A172 (cell line): Measurements from ENCODE around the gene CHAMP1. TPM values are rescaled to one million over a fixed set of nuclear protein-coding genes. Genes with fewer than 3 reads are reported as not detected.
"Not testable (repeated sequence)": the region's sequence is repeated elsewhere in the genome, so short reads cannot be mapped to it uniquely, and the experiment has no call there.

Source experiments
- DNase-seq: peaks from one replicate; pipeline ENCODE4 v3.0.0-alpha.2; 2015; ENCODE audit warnings: low spot score
- total RNA-seq: library from RNA; depleted of rRNA; stranded (reverse); fragments of >200 nt; shearing (Covaris generic); gene quantifications from 2 replicates; pipeline ENCODE4 v1.2.3, GENCODE V29; 2014; rRNA removed

CHAMP1 gene
- total RNA-seq, 1 experiment from 2014 or later: 19.8 TPM

DNA sequence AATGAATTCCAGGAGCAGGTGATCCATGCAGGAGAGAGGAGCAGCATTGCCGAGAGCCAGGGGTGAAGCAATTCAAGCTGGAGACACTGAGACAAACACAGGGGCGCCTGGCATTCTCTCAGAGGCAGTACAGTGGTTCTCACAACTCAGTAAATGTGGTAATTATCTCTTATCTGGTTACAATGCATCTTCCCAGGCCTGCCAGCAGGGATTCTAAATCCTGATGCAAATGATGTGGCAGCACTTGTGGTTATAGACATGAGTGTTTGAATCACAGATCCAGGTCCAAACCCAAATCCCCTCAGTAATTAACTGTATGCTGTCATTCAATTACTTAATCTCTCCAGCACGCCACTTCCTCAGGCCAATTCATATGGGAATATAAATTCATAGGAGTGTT is 19.6 kb downstream of the CHAMP1 start:
- peak; percentile 23 for DNase-seq

GRCh38 chr13:114334305-114335053 is 20.2 kb downstream of the CHAMP1 start:
- DNase-seq: no peak

- not testable (repeated sequence) for DNase-seq
These were observed 22.2 kb downstream of the CHAMP1 start for GRCh38 chr13:114336457-114336856.

GRCh38 chr13:114338959-114339358 is 24.7 kb downstream of the CHAMP1 start:
- DNase-seq: no peak

DNA sequence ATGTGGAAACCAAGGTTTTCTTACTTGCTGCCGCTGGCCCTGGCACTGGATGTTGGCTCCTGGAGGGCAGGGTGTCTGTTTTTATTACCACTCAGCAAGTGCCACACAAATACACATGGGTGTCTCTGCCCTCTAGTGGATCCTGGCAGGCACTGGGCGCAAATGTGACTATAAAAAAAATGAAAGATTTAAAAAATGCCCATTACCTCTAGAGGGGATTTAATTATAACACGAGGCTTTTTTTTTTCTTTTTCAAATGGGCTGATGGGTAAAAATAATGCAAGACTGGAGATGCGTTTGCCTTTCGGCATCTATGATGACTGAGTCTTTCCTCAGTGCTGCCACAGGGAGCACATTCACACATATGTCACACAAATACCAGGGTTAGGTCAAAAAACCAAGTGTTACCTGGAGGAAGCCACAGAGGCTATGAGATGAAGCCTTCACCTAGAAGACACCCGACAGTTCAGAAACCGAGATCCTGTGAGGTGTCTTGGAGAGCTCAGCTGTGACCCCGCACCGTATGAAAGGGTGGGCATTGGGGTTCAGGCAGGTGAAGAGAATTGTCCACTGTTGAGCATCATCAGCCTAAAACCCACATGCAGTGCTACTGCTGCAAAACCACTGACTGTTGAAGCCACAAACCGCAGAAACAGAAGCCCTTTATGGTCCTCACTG is 25.7 kb downstream of the CHAMP1 start:
- DNase-seq: peak; percentile 57

DNA sequence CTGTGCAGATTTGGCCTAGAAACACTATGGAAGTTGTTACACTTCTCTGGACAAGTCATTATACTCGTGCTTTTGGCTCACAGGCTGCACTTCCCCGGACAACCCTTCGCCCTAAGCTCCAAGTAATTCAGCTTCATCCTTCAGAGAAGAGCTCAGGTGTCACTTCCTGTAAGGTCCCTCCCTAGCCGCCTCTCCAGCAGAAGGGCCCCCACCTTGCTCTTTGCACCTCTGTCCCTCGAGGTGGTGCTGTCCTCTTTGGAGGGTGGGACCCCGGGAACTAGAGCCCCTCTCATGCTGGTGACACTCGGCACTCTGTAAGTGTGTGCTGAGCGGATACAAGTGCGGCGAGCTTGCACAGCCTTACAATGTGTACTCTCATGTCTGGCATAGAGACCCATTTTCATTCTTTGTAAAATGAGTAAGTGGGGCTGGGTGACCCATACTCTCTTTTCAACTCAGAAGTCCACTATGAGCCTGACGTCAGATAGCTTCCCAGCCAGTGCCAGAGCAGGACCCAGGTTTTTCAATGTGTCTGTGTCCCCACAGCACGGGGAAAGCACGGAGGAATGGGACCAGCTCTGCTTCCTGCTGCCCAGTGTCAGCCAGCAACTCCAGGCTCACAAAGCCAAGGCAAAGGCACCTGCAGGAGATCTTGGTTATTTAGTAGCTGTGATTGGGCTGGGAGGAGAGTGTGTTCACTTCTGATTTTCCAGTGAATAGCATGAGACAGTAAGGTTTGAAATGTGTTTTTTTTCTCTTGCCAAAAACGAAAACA is 26.9 kb downstream of the CHAMP1 start:
- no peak for DNase-seq

GRCh38 chr13:114347256-114347655 is 33.0 kb downstream of the CHAMP1 start:
- DNase-seq: not testable (repeated sequence)

- DNase-seq: not testable (repeated sequence)
These were observed 38.5 kb downstream of the CHAMP1 start for GRCh38 chr13:114352763-114353162.

GRCh38 chr13:114353382-114353781 is 39.1 kb downstream of the CHAMP1 start:
- DNase-seq: not testable (repeated sequence)

Other genes starting within 250 kb of the CHAMP1 start
- 17.8 and 21.4 TPM in 2 replicates for gene RASA3, start 181.9 kb upstream of the CHAMP1 start, total RNA-seq
- not detected in 2 replicates for gene CFAP97D2, start 135.2 kb upstream of the CHAMP1 start, total RNA-seq
- gene CDC16, start 79.6 kb upstream of the CHAMP1 start, total RNA-seq: 53.5 and 57.7 TPM in 2 replicates
- 28.8 and 34.6 TPM in 2 replicates for gene UPF3A, start 32.9 kb upstream of the CHAMP1 start, total RNA-seq